HG03460 (cell line): ENCODE results near the gene NDUFB11.
"Not testable (repeated sequence)": the region's sequence is repeated elsewhere in the genome, so short reads cannot be mapped to it uniquely, and the experiment has no call there.

ENCODE experiments used
- ATAC-seq: cut with Tn5 transposase; IDR thresholded peaks from one replicate; pipeline ENCODE4 v1.9.1; 2021; ENCODE audit not compliant: unreplicated experiment

NDUFB11 gene

DNA sequence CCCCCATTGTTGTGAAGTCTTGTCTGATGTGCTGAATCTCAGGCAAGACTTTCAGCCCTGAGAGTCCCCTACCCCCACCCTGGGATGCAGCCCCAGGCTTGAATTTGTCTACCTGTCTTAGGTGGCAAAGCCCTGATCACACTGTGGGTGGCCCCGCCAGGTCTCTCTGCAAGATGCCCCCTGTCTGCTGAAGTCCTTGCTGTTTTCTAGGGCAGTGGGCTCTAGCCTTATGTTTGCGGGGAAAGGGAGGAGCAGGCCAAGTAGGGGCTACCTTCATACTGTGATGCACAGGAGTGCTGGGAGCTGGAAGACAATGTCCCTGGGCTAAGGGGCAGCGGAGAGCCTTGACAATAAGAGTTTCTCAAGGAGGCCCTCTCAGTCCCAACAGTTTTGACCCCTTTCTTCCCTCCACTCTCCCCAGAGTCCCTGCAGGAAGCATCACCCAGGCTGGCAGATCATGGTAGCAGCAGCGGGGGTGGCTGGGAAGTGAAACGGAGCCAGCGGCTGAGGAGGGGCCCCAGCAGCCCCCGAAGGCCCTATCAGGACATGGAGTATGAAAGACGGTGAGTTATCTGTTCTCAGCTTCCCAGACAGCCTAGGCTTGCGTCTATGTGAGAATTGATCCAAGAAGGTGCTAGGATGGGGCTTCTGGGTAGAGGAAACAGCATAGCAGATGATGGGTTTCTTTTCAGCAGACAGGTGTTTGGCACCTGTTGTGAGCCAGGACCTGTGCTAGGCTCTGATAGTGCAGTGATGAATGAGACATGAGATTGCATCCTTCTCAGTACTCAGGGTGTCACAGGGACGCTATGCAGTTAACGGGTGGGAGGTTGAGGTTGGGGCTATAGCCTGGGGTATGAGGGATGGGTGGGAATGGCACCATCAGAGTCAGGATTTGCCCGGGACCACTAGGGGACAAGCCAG is 2.7 kb upstream of the NDUFB11 start:
- no peak for ATAC-seq

DNA sequence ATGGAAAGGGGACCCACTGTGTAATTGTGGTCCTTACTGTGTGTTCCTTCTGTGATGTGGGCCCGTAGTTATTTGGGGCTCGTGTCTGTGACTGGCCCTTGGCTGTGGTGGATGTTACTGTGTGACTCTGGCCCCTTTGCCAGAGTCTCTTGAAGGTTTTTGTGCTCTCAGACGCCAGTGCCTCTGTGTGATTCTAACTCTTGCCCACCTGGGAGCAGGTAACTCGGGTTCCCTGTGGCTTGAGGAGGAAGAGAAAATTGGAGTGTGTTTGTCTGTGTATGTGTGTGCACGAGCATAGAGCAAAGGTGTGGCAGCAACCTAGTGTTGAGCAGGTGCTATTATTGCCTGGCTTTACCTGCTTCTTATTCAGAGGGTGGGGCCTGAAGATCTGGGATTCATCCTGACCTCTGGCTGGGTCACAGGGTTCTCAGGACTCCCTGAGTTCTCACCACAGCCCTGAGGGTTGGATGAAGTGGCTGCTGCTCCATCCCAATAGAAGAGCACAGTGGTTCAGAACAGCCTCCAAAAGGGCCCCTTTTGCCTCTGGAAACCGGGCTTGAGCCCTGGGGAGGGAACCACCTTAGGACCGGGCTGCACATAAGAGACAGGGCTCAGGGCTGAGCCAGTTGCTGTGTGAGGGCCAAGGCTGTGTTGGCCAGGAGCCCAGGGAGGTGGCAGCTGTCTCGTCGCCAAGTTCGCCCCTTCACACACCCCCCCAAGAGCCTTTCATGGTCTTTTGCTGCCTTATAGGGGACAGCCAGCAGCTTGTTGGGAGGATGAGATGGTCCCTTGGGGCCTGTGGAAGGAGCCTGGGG is 1.8 kb upstream of the NDUFB11 start:
- ATAC-seq, result no peak

DNA sequence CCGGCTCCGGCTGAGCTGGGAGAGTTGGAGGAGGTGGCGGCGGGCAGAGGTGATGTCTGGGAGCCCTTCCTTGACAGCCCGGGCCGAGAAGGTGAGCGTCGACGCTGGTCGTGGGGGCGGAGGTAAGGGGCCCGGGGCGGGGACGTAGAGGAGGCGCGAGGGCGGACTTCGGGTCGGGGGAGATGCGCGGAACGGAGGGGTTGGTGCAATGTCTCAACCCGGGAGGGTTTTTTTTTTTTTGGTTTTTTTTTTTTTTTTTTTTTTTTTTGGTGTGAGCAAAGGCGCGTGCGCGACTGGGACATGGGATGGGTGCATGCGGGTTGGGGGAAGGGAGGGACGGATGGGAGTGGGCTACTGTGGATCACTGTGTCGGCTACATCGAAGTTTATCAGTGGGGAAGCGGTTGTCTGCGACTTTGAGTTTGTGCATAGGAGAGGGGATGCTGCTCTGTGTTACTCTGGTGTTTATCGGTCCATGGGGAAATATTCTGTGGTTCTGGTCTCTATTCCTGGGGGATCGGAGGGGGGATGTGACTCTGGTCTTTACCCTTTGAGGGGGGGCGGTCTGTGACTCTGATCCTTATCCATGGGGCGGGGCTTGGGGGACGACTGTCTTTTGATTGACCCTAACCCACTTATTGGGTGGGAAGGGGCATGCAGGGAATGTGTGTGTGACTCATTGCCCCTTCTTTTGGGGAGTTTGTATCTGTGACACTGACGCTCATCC is 1.1 kb upstream of the NDUFB11 start:
- peak; percentile 16 for ATAC-seq

DNA sequence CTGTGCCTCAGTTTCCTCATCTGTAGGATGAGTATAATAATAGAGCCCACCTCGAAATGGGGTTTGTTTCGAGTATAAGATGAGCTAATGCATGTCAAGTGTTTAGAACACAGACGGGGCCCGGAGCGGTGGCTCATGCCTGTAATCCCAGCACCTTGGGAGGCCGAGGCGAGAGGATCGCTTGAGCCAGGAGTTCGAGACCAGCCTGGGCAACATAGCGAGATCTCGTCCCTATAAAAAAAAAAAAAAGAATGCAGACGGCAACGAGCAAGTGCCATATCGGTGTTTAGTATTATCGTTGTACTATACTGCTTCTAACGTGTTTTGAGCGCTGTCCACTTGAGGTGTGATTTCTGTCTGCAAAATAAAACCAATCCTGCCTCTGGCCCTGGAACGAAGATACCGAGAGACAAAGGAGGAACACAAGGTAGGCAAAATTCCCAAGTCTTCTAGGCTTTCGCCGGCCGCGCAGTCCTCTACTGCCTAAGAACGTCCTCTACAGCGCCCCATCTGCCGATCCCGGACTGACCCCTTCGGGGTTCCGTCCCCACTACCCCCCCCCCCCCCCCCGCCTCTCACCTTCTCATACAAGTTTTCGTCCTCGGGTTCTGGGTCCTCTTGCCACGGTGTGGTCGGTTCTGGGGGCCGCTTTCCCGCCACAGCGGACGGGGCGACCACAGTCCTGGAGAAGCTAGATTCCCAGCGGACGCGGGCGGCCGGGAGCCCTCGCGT is 442 bp downstream of the NDUFB11 start:
- ATAC-seq, result peak; percentile 16

DNA sequence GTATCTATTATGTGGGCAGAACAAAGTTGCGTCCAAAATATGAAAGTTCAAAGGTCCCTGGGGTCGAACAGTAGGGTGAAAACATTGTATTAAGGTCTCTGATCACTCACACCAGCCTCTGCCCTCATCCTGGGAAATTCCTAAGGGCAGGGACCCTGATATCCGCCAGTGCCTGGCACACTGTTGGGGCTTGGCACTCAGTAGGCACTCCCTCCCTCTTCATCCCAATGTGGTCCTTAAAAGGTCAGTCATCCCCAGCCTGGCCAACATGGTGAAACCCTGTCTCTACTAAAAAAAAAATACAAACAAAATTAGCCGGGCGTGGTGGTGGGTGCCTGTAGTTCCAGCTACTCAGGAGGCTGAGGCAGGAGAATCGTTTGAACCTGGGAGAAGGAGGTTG is 6.3 kb downstream of the NDUFB11 start:
- ATAC-seq, result no peak

DNA sequence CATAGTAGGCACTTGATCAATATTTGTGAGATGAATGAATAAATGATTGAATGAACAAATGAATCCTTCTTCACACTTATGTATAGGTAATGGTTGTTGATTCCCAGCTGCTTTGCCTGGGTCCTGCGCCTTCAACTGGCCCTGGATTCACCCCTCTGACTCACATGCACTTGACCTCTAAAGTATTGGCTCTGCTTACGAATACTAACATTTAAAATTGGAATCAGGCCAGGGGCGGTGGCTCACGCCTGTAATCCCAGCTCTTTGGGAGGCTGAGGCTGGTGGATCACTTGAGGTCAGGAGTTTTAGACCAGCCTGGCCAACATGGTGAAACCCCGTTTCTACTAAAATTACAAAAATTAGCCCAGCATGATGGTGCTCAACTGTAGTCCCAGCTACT is 8.9 kb downstream of the NDUFB11 start:
- ATAC-seq, result not testable (repeated sequence)

DNA sequence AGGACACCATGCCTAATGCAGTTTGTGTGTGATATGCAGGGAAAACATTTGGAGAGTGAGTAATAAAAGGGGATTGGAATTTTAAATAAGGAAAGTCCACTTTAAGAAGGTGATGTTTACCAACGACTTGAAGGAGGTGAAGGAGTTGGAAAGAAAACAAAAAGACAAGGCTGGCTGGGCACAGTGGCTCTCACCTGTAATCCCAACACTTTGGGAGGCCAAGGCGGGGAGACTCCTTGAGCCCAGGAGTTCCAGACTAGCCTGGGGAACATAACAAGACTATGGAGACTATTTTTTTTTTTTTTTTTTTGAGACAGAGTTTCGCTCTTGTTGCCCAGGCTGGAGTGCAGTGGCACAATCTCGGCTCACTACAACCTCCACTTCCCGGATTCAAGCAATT is 11.0 kb downstream of the NDUFB11 start:
- ATAC-seq, result no peak

DNA sequence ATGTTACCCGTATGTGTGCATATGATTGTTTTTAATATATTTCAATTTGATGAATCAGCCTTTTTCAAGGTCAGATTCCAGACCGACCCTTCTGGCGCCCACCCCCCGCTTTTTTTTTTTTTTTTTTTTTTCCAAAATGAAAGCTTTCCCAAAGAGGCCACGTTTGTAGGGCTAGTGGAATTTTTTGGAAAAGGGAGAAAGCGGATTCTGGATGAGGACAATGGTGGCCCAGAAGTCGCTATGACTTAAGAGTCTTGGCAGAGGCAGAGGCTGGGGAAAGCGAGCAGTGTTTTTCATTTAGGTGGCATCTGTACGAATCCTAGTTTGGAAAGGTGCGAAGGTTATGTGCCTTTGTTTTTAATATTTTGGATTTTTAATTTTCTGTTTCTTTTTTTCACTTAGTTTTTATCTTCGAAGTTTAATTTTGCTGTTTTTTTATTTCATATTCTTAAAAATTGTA is 14.6 kb downstream of the NDUFB11 start:
- ATAC-seq, result no peak

DNA sequence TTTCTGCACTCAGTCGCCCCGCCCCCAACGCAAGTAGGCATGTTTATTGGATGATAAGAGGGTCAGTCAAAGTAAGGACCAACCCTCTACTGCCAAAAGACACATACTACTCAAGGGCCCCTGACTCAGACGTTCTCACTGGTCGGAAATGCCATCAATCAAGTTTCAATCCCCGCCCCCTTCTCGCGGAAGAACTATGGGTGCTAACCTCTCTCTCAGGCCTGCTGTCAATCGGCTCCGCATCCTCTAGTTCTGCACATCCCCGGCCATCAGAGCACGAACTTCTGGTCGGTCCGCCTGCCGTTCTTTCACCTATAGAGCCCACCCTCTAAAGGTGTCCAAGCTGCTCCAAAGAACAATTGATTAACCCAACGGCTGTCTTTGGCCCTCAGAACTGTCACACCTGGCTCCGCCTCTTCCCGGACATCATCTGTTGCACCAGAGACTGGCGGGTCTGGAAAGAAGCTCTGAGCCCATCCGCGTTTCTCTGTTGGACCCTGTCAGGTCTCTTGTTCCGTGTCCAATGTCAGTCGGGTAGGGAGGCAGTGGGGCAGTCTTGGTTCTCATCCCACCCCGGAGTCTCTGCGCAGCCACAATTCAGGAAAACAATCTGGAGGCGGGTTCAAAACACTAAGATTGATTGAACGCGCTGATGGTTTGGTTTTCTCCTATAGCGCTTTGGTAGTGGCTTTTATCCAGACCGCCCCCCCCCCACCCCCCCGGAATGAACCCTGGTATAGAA is 15.2 kb downstream of the NDUFB11 start:
- ATAC-seq, result peak; percentile 99

DNA sequence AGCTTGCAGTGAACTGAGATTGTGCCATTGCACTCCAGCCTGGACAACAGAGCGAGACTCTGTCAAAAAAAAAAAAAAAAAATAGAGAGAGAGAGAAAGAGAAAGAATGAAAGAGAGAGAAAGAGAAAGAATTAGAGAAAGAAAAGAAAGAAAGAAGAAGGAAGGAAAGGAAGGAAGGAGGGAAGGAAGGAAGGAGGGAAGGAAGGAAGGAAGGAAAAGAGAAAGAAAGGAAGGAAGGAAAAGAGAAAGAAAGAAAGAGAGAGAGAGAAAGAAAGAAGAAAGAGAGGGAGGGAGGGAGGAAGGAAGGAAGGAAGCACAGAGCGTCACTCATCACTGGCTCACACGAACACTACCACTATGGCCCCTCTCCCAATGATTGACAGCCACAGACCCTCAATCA is 20.0 kb downstream of the NDUFB11 start:
- ATAC-seq, result not testable (repeated sequence)

DNA sequence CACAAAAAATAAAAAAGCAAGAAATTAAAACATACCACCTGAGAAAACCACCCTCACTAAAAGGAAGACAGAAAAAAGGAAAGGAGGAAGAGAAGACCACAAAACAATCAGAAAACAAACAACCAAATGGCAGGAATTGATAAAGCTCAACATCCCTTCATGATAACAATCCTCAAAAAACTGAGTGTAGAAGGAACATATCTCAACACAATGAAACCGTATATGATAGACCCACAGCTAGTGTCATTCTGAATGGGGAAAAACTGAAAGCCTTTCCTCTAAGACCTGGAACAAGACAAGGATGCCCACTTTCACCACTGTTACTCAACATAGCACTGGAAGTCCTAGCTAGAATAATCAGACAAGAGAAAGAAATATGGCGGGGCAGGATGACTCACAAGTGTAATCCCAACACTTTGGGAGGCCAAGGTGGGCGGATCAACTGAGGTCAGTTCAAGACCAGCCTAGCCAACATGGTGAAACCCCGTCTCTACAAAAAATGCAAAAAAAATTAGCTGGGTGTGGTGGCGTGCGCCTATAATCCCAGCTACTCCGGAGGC is 27.9 kb downstream of the NDUFB11 start:
- not testable (repeated sequence) for ATAC-seq

DNA sequence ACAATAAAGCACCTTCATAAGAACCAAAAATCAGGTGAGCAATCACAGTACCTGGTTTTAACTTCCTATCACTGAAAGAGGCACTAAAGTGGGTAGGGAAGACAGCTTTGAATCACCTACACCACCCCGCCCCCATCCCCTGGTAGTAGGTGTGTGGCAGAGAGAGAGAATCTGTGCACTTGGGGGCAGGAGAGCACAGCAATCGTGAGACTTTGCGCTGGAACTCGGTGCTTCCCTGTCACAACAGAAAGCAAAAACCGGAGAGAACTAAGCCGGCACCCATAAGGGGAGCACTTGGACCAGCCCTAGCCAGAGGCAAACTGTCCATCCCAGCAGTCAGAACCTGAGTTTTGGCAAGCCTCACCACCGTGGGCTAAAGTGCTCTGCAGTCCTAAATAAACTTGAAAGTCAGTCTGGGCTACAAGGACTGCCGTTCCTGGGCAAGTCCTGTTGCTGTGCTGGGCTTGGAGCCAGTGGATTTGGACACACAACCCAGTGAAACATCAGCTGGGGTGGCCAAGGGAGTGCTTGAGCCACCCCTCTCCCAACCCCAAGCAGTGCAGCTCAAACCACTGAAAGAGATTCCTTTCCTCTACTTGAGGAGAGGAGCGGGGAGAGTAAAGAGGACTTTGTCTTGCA is 32.1 kb downstream of the NDUFB11 start:
- no peak for ATAC-seq

DNA sequence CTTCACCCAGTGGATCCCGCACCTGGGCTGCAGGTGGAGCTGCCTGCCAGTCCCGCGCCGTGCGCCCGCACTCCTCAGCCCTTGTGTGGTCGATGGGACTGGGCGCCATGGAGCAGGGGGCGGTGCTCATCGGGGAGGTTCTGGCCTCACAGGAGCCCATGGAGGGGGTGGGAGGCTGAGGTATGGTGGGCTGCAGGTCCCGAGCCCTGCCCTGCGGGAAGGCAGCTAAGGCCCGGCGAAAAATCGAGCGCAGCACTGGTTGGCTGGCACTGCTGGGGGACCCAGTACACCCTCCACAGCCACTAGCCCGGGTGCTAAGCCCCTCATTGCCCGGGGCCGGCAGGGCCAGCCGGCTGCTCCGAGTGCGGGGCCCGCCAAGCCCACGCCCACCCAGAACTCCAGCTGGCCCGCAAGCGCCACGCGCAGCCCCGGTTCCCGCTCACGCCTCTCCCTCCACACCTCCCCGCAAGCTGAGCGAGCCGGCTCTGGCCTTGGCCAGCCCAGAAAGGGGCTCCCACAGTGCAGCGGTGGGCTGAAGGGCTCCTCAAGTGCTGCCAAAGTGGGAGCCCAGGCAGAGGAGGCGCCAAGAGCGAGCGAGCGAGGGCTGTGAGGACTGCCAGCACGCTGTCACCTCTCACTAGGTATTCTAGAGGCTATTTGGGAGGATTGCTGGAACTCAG is 33.4 kb downstream of the NDUFB11 start:
- not testable (repeated sequence) for ATAC-seq

DNA sequence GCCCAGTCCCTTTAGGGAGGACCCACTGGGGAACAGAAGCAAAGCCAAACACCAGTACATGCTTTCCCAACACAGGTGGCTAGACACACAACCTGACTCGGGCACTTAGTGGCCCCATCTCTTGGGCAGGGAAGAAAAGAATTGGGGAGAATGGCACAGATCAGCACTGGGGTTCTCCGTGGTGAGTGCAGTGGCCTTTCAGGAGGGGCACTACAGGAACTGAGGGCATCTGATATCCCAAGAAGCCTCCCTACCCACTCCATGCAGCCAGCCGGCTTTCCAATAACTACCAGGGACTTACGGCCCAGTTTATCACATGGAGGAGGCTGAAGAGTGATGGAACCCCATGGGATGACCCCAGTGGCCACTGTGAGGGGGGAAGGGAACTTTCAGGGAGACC is 43.3 kb downstream of the NDUFB11 start:
- ATAC-seq, result no peak

DNA sequence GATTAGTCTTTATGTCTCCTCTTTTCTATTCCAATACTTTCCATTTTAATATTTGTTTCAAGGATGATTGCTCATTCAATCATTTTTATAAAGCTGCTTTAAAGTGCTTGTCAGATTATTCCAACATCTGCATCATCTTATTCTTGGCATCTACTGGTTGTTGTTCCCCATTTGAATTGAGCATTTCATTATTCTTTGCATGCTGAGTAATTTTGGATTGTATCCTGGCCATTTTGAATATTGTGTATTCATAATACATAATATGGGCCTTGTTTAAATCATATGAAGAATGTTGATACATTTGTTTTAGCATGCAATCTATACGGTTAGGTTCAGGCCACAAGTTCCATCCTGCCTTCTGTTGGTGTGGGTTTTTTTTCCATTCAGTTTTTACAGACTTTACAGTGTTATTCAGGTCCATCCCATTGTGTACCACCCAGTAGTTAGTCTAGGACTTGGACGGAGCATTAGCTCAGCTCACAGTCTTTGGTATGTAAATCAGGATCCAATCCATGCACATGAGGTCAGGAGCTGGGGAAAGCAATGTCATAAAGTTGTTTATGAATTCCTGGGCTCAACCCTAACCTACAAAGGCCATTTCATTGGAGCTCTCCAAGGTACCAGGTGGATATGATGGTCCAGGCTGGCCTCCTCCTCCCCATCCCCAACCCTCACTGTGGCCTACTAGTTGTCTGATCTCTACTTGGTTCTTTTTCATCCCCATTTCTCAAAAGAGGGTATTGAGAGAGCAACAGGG is 46.0 kb downstream of the NDUFB11 start:
- no peak for ATAC-seq

DNA sequence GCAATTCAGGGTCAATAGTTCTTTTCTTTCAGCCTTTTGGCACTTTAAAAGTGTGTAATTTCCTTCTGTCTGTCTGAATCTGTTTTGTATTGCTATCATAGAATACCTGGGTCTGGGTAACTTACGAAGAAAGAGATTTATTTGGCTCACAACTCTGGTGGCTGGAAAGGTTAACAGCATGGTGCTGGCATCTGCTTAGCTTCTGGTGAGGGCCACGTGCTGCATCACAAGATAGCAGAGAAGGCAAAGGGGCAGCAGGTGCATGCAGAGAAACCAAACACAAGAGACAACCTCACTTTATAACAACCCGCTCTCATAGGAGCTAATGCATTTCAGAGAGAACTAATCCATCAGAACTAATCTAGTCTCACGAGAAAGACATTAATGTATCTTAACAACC is 47.5 kb downstream of the NDUFB11 start:
- ATAC-seq, result no peak

DNA sequence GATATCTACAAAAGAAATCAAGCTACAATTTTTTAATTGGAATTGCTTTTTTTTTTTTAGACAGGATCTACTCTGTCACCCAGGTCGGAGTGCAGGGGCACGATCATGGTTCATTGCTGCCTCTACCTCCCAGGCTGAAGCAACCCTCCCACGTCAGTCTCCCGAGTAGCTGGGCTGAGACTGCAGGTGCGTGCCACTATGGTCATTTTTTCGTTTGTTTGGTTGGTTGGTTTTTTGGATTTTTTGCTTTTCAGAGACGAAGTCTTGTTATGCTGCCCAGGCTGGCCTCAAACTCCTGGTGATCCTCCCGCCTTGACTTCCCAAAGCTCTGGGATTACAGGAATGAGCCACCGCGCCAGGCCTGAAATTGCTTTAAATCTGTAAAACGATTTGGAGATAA is 50.6 kb downstream of the NDUFB11 start:
- ATAC-seq, result no peak

DNA sequence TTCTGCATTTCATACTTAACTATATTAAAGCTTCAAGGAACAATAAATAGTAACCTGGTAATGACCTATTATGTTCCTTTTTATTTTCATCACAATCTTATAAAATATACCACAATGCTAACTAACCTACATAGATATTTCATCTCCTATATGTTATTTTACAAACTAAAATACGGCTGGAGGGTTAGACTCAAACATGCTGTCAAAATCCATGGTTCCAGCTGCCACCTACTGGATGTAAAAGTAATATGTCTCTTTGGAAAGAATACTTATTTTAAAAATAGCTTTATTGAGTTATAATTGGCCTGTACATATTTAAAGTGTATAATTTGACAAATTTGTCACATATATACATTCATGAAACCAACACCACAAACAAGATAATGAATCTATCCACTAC is 51.3 kb downstream of the NDUFB11 start:
- ATAC-seq, result no peak
